ENCODE measurements around the gene SNX15.
"Not testable (repeated sequence)": the region's sequence is repeated elsewhere in the genome, so short reads cannot be mapped to it uniquely, and the experiment has no call there.

Gene SNX15

GRCh38 chr11:65002706-65003105 is 24.5 kb upstream of the SNX15 start:
- no peak for DNase-seq (ENCODE audit: low spot score)
- CTCF ChIA-PET: interaction anchor here (0.9 kb wide), 1 partner anchor 11 kb away, joined by 3 read pairs; the partner anchor contains the start of gene ARL2
- POLR2A ChIA-PET (ENCODE audit: low non-redundant PET): no interaction called here
- H3K27ac ChIP-seq: peak overlapping the region; percentile 3; the same call in 1 of the 2 replicates
- TF ChIP-seq CTCF (conservative IDR thresholded peaks at IDR 0.05; ENCODE audit: low read depth): no peak

GRCh38 chr11:65003282-65003681 is 24.0 kb upstream of the SNX15 start:
- peak overlapping the region; percentile 99 for H3K27ac ChIP-seq
- TF ChIP-seq CTCF (conservative IDR thresholded peaks at IDR 0.05; ENCODE audit: low read depth): no peak
- CTCF ChIA-PET: interaction anchor here (0.9 kb wide), 1 partner anchor 11 kb away, joined by 3 read pairs; the partner anchor contains the start of gene ARL2

GRCh38 chr11:65003968-65004367 is 23.3 kb upstream of the SNX15 start:
- H3K27ac ChIP-seq: peak overlapping the region; percentile 99
- POLR2A ChIA-PET (ENCODE audit: low non-redundant PET); DNase-seq (ENCODE audit: low spot score); CTCF ChIA-PET: not testable (repeated sequence)

More at GRCh38 chr11:65003282-65003681, 24.0 kb upstream of the SNX15 start:
- POLR2A ChIA-PET (ENCODE audit: low non-redundant PET): no interaction called here
- DNase-seq (ENCODE audit: low spot score): no peak

GRCh38 chr11:65008016-65008415 is 19.2 kb upstream of the SNX15 start:
- ChIA-PET POLR2A (ENCODE audit: low non-redundant PET) (no interaction called here), CTCF (interaction anchor here (0.6 to 2.1 kb wide), 2 partner anchors 11 to 667 kb away, joined by 3 to 5 read pairs; partner anchors contain the start of gene BATF2)
- DNase-seq (ENCODE audit: low spot score): no peak

DNA sequence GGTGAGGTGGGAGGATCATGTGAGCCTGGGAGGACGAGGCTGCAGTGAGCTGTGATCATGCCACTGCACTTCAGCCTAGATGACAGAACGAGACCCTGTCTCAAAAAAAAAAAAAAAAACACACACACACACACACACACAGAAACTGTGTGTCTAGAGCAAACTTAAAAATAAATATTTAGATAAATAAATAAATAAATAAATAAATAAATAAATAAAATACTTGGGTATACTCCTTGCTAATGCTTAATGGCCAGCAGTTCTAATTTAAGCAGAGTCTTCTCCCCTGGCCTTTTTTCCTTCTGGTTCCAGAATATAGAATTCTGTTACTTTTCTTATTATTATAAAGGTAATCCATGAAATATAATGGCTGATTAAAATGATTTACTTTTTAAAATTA is 18.4 kb upstream of the SNX15 start:
- DNase-seq (ENCODE audit: low spot score): no peak
- H3K27ac ChIP-seq: peak overlapping the region; percentile 99
- no peak for TF ChIP-seq CTCF (conservative IDR thresholded peaks at IDR 0.05; ENCODE audit: low read depth)
- POLR2A ChIA-PET (ENCODE audit: low non-redundant PET): no interaction called here
- CTCF ChIA-PET: interaction anchor here (0.6 kb wide), 2 partner anchors 521 to 950 kb away, joined by 3 read pairs; no protein-coding TSS in a partner anchor

More at GRCh38 chr11:65008016-65008415, 19.2 kb upstream of the SNX15 start:
- no peak for TF ChIP-seq CTCF (conservative IDR thresholded peaks at IDR 0.05; ENCODE audit: low read depth)
- H3K27ac ChIP-seq: peak overlapping the region; percentile 99

- peak overlapping the region; percentile 98 for H3K27ac ChIP-seq
- CTCF ChIA-PET: interaction anchor here (0.5 to 2.6 kb wide), 27 partner anchors 10 to 591 kb away, joined by 3 to 14 read pairs (median 4); partner anchors contain the start of genes ATG2A, BATF2, CDC42BPG and EHD1
- no peak; the same call in 1 of the 2 replicates for TF ChIP-seq CTCF (conservative IDR thresholded peaks at IDR 0.05; ENCODE audit: low read depth)
- DNase-seq (ENCODE audit: low spot score): peak; percentile 90
- POLR2A ChIA-PET (ENCODE audit: low non-redundant PET): interaction anchor here (0.8 to 1.0 kb wide), 2 partner anchors 86 to 97 kb away, joined by 3 to 7 read pairs; no protein-coding TSS in a partner anchor
Measured at GRCh38 chr11:65013130-65013887, 13.9 kb upstream of the SNX15 start.

Data from RWPE1 (cell line).